ENCODE results near the gene MYH4.

Gene MYH4

DNA sequence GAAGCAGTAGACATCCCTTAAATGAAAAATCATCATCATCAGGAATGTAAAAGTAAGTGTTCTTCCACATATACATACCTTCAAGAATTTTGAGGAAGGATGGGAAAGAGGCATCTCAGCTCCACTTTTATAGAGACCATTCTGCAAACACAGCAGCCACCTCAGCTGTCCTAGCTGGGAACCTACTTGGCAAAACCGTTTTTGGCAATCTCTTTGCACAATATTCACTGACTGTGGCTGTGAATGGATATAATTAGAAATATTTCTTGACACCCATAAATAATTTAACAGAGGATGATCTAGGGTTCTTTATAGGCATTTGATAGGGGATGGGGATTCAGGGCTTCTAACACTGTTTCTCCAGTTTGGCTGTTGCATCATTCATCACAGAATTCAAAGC lies at the start of gene MYH4:
Gene MYH4, minus strand, starts transcription at position 101 of the 400 bp plus-strand sequence. CDS start 2,814 bp downstream, outside the sequence.
- DNase-seq (ENCODE audit: low read depth in 2 of 3, low spot score in 1 of 3), result no peak

DNA sequence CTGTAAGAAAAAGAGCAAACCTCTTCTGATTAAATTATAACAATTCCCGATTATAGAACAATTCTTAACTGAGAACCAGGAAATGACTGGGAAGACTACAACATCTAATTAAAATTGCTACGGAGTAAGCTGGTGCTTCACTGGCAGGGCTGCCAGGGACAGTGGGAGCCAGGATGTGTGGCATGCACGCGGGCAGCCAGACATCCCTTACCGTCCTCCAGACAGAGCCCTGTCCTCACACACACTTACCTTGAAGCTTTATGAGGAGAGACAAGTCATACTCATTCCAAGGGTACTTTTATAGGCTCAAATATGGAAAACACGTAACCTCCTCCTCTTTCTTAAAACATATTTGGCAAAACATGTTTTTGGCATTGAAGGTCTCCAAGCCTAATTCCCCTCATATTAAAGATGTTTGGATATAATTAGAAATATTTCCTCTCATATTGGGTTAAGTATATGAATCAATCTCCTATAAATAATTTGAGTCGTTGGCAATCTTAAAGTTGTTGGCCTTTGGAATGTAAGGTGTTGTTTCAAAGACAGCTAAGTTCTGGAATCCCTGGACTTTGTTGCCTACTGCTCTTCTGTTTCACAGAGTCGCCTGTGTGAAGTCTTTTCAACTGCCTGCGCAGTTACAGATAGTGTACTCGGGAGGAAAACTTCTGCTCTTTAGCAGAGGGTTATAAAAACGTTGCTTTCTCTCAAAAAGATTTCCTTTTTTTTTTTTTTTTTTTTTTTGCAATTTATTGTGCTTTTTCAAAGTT lies 49.1 kb upstream of the MYH4 start, which contains the start of gene MYH1:
Gene MYH1, minus strand, starts transcription at position 272 of the 767 bp plus-strand sequence. CDS start 1,900 bp downstream, outside the sequence.
- no peak for DNase-seq (ENCODE audit: low read depth in 2 of 3, low spot score in 1 of 3)

DNA sequence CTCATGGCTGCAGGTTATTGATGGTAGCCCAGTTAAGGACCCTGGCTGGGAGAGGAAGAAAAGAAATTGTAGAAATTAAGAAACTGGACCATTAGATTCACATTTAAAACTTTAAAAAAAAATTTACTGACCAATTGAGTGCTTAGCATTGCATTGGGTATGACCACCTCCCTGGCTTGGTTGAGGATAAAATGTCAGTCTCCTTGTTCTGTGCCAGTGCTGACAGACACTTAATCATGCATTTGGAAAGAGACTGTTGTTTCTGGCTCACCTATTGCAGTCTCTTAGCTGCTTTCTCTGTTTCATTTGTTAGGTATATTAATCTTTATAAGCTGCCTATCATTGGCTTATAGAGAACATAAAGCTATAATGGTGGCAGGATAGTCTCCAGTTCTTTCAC lies 47.3 kb upstream of the MYH4 start:
- no peak for DNase-seq (ENCODE audit: low read depth in 2 of 3, low spot score in 1 of 3)

DNA sequence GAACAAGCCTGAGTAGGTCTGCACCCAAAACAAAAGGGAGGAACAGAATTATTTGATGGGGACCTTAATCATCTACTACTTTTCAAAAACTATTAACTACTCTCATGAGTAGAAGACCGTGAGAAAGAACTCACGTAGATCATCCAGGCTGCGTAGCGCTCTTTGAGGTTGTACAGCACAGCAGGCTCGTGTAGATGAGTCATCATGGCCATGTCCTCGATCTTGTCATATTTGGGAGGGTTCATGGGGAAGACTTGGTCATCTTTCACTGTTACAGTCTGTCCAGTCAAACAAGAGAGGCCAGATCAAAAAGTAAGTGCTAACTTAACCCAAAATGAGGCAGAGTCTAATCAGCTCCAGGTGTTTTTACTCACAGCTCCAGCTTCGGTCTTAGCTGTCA lies 46.7 kb upstream of the MYH4 start:
- DNase-seq (ENCODE audit: low read depth in 2 of 3, low spot score in 1 of 3), result no peak

DNA sequence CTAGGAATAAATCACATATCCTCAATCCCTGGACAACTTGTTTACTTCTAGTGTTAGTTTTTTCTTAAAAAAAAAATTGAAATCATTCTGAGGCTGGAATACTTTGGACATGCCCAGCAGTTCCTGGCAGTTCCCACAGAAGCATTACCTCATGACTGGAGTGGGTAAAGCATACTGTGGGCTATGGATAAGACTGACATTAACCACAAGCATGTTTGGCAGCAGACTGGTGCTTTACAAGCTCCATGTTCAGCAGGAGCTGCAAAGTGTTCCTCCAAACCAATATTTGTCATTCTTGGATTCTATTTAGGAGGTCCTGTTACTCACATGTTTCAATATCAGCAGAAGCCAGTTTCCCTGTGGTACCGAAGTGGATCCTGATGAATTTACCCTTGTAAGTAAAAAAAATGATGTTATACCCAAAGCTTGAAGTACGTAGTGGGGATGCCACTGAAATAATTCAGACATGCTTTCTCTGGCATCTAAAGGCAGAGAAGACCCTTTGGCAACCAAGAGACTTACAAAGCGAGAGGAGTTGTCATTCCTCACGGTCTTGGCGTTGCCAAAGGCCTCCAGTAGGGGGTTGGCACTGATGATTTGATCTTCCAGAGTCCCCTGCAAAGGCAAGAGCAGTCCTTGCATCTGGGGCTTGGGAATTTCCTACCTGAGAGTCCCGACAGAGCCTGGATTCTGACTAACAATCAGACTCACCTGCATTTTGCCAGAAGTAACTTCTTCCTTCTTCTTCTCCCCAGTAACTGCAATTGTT lies 44.1 kb upstream of the MYH4 start:
- no peak for DNase-seq (ENCODE audit: low read depth in 2 of 3, low spot score in 1 of 3)

DNA sequence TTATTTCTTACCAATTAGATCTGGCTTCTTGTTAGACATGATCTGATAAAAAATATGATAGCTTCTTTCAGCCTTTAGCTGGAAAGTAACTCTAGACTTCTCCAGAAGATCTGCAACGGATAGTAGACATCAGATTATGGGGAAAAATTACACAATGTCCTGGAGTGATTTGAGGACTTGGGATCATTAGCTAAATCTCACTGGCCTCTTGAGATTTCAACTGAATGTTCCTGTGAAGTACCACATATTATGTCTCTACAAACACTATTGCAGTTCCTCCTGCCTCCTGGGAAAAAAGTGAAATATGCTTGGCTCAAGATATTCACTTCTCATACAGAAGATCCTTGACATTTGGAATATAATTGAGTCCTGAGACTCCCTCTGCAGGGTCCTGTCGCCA lies 43.5 kb upstream of the MYH4 start:
- no peak for DNase-seq (ENCODE audit: low read depth in 2 of 3, low spot score in 1 of 3)

DNA sequence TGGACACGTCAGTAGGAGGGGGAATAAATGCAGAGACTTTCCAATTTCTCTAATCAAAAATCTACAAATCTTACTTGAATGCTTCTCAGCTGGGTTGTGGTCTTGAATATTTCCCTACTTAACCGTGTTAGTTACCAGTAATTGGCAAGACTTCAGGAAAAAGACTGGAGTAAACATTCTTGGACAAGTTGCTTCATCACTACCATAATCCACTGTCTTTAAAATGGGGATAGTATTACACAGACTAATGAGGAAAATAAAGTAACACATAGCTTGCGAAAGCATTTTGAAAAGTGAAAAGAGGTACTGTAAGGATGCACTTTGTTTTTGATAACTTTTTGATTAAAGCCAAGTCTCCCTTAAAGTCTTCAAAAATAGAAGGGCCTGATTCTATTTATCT lies 30.6 kb upstream of the MYH4 start:
- DNase-seq (ENCODE audit: low read depth in 2 of 3, low spot score in 1 of 3), result no peak

DNA sequence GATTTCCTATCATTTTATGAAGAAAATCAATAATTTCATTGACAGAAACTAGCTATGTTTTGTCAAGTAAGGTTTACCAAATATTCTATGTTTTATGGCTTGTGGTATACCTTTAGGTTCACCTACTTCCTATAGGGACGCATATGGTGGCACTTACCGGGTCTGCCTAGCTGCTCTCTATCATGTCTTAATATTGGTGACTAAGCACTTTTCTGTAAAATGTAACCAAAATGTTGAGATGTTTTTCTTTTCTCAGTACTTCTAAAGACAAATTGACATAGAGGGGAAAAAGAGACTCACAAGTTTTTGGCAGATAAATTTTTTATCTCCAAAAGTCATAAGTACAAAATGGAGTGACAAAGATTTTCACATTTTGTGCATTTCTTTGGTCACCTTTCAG lies 22.6 kb upstream of the MYH4 start:
- DNase-seq (ENCODE audit: low read depth in 2 of 3, low spot score in 1 of 3), result no peak

DNA sequence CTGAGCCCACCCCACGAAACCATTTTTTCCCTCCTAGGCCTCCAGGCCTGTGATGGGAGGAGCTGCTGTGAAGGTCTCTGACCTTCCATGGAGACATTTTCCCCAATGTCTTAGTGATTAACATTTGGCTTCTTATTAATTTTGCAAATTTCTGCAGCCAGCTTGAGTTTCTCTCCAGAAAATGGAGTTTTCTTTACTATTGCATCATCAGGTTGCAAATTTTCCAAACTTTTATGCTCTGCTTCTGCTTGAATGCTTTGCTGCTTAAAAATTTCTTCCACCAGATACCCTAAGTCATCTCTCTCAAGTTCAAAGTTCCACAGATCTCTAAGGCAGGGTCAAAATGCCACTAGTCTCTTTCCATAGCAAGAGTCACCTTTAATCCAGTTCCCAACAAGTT lies 12.9 kb upstream of the MYH4 start:
- DNase-seq (ENCODE audit: low read depth in 2 of 3, low spot score in 1 of 3), result no peak

DNA sequence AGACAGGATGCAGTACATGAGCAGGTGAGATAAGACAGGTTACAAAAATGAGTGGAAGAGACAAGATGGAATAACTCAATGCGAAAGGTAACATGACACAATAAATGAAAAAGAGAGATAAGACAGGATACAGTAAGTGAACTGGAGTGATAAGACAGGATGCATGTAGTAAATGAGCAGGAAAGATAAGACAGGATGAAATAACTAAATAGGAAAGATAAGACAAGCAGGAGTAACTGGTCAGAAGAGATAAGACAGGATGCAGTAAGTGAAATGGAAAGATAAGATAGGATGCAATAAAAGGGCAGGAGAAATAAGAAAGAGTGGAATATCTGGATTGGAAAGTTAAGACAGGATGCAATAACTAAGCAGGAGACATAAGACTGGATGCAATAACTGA lies 8.3 kb upstream of the MYH4 start:
- DNase-seq (ENCODE audit: low read depth in 2 of 3, low spot score in 1 of 3), result no peak

DNA sequence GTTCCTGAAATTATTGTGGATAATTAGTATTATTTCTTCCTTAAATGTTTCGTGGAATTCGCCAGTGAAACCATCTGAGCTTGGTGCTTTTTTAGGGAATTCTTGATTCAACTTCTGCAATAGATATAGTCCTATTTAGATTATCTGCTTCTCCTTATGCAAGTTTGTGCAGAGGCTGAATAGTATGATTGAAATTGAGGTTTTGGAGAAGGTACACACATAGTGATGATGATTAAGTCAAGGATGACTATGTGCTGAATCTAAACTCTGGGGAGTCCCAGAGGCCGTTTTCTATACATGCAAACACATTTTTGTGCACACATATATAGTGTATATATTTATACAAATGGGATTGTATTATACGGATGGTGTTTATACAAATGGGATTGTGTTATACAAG lies 5.2 kb upstream of the MYH4 start:
- DNase-seq (ENCODE audit: low read depth in 2 of 3, low spot score in 1 of 3), result no peak

DNA sequence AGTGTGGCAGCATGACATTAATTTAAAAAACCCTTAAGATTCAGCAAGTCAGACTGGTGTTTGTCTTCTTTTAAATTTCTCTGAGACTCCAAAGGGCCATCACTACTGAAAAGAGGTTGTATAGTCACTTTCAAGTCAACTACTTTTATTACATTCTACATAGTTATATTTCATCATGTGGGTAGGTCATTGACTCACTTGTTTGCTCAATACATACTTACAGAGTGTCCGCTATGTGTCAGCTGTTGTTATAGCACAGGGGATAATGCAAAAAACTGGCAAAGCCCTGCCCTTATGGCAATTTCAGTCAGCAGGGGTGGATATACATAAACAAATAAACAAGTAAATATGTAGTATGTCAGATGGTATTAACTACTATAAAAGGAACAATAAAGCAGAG lies 2.5 kb upstream of the MYH4 start:
- DNase-seq (ENCODE audit: low read depth in 2 of 3, low spot score in 1 of 3), result no peak

DNA sequence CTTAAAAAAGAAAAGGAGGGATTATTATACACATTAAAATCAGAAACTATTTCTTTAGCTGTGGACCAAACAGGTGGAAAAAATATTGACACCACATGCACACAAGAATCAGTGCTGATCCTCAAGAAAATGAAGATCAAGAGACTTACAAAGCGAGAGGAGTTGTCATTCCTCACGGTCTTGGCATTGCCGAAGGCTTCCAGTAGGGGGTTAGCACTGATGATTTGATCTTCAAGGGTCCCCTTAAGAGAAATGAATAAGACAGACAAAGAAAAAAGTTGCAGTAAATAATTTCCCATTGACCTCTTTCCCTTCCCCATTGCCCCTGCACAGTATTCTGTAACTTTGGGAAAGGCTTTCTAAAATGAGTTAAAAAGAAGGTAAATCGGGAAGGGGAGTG lies 6.0 kb downstream of the MYH4 start:
- DNase-seq (ENCODE audit: low read depth in 2 of 3, low spot score in 1 of 3), result no peak

DNA sequence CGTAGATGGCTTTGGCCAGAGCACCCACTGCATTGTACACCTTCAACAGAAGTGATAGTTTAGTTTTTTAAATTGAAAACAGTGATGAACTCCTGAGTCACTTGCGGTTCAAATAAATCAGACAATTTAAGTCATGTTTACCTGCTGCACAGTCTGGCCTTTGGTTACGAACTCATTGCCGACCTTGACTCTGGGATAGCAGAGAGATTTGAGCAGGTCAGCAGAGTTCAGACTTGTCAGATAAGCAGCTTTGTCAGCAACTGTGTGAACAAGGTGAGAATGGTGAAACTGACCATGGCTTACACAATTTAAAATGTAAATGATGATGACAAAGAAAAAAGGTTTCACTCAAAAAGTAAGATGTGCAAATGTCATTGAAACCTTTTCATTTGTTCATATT lies 9.3 kb downstream of the MYH4 start:
- DNase-seq (ENCODE audit: low read depth in 2 of 3, low spot score in 1 of 3), result no peak

DNA sequence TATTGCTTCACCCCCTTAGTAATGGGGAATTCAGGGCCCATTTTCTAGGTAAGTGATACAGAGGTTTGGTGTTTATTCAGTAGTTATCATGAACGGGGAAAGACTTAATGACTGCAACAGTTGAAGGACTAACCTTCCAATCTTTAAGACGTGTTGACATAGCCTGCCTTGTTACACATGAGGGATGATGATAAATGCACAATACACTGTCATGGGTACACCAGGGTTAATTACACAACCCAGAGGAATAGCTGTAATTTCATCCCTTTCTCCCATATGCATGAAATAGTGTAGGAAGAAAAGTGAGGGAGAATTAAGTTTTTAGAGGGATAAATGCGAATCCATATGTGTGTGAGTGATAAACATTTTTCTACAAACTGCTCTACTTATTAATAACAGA lies 10.7 kb downstream of the MYH4 start:
- no peak for DNase-seq (ENCODE audit: low read depth in 2 of 3, low spot score in 1 of 3)

DNA sequence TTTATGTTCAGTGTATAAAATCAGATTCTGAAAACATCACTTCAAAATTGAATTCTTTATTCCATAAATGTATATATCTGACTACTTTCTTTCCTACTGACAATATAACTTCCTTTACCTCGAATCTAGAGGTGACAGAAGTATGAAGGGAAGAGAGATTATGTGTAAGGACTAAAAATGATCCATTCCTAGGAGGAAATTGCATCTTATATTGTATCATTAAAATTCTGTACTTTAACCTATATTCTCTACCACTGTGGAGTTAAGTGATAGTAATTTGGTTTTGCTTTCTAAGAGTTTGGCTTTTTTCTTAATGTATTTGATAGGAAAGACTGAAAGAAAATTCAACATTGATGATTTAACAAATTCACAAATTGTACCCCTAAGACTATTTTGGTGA lies 11.4 kb downstream of the MYH4 start:
- no peak for DNase-seq (ENCODE audit: low read depth in 2 of 3, low spot score in 1 of 3)

DNA sequence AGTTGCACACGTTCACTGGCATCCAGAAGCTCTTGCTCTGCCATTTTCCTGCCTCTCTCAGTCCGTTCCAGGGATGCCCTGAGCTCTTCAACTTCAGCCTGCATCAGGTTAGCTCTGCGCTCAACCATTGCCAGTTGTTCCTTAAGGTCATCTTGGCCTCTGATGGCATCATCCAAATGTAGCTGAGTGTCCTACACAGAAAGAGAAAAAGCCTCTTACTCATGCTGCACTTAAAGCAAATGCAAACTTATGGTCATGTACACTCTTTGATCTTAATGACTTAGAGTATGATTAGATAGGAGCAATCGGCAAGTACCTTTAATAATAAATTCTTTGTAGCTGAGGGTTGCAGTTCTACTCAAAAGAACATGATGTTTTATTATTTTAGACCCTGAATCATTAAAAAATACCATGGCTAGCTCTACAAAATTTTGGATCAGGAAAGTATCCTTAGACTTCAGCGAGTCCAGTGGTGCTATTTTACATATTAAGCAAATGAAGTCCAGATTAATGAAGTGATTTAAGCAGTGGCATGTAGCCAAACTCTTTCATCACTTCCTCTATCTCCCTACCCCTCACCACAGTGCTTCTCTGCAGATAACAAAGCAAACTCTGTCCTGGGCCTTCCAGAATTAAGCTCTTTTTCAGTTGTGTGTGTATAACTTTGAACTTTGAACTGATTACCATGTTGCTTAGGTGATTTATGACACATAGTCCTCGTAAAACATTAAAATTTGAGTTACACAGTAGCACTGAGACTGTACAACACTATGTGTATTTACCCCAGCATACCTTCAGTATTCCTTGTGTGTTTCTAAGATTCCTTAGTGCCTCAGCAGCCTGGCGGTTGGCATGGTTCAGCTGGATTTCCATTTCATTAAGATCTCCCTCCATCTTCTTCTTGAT lies 22.1 kb downstream of the MYH4 start:
- DNase-seq (ENCODE audit: low read depth in 2 of 3, low spot score in 1 of 3), result no peak

DNA sequence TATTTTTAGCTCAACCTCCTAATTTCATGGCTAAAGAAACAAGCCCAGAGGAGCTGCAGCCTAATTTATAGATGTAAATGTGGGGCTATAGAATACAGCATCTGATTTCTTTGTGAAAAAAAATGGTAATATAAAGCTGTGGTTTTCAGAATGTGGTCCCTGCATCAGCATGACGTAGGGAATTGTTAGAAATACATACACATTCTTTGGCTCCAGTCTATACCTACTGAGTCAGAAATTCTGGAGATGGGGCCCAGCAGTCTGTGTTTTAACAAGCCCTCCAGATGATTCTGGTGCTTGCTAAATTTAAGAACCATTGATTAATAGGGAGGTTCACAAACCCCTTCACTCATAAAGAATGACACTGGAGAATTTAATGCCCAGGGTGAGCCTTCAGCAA lies 29.5 kb downstream of the MYH4 start:
- DNase-seq (ENCODE audit: low read depth in 2 of 3, low spot score in 1 of 3), result no peak

DNA sequence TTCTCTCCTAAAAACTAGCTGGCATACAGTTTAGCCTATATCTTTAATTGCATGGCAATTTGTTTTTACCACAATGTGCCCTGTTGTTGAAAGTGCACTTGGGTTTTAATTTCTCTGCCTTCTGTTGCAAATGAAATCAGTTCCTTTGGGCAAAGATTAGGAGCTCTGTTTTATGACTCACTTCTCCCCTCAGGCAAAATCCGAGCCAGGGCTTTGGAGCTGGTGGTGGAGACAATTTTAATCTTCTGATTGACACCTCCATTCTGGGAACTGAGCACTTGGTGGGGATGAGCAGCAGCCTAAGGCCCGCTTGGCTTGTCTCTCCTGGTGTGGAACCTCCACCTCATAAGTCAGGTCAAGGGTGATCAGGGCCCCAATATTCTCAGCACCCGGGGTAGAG lies 34.3 kb downstream of the MYH4 start:
- no peak for DNase-seq (ENCODE audit: low read depth in 2 of 3, low spot score in 1 of 3)

DNA sequence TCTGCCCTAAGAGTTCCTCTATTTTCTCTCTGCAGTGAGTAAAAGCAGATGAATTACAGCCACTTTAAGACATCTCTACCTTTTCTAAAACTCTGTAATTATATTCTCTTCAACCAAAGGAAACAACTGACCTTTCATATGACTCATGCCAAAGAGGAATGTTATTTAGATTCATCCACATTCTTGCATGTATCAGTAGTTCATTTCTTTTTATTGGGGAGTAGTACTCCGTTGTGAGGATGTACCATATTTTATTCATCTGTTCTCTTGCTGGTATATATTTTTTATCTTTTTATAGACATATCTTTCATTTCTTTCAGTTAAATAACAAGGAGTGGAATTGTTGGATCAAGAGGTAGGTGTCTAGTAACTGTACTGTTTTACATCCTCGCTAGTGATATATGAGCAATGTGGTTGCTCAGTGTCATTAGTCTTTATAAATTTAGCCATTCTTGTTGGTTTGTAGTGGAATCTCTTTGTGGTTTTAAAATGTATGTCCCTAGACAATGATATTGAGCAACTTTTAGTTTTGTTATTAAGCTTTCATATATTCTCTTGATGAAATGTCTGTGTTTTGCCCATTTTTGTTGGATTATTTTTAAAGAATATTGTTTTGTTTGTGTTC lies 39.8 kb downstream of the MYH4 start:
- DNase-seq (ENCODE audit: low read depth in 2 of 3, low spot score in 1 of 3), result no peak

DNA sequence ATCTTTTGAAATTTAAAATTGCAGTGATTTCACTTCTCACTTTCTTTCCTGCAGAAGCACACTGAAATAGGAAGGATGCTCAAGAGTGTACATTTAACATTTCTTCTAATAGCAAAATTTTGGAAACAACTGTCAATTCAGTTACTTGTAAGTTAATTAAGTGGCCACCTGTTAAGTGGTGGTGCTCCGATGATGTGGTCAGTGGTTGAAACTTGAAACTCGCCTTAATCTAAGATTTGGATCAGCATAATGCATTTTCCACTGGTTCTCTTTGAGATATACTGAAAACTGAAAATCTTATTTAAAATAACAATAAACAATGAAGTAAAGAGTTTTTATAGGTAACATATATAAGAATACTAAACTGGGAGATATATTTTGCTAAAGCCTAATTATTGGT lies 40.6 kb downstream of the MYH4 start:
- DNase-seq (ENCODE audit: low read depth in 2 of 3, low spot score in 1 of 3), result no peak
